ENCODE measurements around the gene FICD.
"Not testable (repeated sequence)": the region's sequence is repeated elsewhere in the genome, so short reads cannot be mapped to it uniquely, and the experiment has no call there.

FICD gene

GRCh38 chr12:108514973-108515814, at the start of gene FICD:
Gene FICD, plus strand, starts transcription at chr12:108515277. Its CDS starts 1,696 bp downstream, at chr12:108516973.
- in situ Hi-C loops (cut with MboI; ENCODE audit: low pct_unique_long_range_greater_than_20kb, low sequenced_read_pairs): no loop called here
- DNase-seq: peak; percentile 99

- in situ Hi-C loops (cut with MboI; ENCODE audit: low pct_unique_long_range_greater_than_20kb, low sequenced_read_pairs): no loop called here
- DNase-seq: no peak
These were observed 49.7 kb upstream of the FICD start for GRCh38 chr12:108465417-108465816.

DNA sequence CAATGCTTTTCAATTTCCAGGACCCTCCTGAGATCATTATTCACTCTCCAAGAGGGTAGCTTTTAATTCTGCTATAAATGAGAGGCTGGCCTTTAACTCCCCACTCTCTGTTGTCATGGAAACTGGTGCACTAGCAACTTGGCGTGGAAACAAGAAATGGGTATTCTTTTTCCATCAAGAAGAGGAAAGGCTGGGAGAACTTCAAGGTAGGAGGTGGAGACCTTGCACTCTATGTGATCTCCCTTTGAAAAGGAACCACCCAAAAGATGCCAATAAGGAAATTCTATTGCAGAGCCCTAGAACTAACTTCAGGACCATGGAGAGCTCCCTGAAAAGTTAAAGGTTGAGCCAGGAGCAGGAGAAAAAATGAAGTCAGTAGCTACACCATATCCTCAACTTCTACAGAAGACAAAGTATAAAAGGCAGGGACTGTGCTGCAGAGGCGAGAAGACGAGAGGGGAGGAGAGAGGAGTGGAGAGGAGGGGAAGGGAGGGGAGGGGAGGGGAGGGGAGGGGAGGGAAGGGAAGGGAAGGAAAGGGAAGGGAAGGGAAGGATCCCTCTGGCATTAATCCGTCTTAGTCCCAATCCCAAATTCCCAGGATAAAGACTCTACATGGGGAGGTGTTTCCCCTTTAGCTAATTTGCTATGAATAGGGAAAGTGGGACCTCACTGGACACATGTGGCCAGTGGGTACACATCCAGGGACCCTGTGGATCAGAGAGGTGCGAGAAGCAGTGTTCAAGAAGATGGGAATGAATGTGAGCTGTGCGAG, 46.7 kb upstream of the FICD start:
- DNase-seq: peak; percentile 46
- in situ Hi-C loops (cut with MboI; ENCODE audit: low pct_unique_long_range_greater_than_20kb, low sequenced_read_pairs): no loop called here

GRCh38 chr12:108473400-108474055, 41.5 kb upstream of the FICD start:
- in situ Hi-C loops (cut with MboI; ENCODE audit: low pct_unique_long_range_greater_than_20kb, low sequenced_read_pairs): no loop called here
- DNase-seq: no peak

GRCh38 chr12:108475396-108475795, 39.7 kb upstream of the FICD start:
- in situ Hi-C loops (cut with MboI; ENCODE audit: low pct_unique_long_range_greater_than_20kb, low sequenced_read_pairs): no loop called here
- DNase-seq: no peak

GRCh38 chr12:108477055-108477880, 37.8 kb upstream of the FICD start:
- in situ Hi-C loops (cut with MboI; ENCODE audit: low pct_unique_long_range_greater_than_20kb, low sequenced_read_pairs): no loop called here
- no peak for DNase-seq

DNA sequence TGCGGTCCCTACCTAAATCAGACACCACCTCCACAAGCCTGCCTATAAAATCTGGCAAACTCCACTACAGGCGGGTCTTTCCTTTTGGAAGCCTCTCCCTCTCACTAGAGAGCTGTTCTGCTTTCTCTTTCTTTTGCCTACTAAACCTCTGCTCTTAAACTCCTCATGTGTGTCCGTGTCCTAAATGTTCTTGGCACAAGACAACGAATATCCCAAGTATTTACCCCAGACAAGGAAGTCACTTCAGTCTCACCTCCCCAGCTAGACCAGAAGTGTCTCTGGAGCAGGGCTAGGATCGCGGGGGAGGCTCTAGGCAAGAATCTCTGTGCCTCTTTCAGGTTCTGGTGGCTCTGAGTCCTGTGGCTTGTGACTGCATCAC, 37.2 kb upstream of the FICD start:
- DNase-seq: no peak
- in situ Hi-C loops (cut with MboI; ENCODE audit: low pct_unique_long_range_greater_than_20kb, low sequenced_read_pairs): no loop called here

DNA sequence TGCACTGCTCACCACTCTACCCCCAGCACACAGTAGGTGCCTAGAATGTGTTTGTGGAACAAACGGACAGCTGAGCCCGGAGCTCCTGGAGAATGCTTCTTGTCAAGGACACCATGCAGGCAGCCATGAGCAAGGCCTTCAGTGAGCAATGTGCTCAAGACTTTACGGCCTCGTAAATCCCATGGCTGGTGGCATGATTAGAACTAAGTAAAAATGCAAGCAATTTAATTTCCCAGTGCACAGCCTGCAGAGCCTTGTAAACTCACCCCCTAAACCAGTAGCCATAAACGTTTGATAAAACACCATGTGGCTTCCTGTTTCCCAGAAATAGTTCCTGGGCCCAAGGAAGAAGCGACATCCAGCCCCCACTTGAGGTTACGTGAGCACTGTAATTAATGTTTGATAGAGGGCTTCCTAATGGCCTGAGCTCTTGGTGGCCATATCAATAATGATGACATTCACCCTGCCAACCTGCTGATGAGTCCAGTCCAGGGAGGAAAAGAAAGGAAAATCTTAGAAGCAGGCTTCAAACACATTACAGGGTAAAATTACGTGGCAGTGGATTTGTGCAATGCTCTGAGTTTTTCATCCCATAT, 36.4 kb upstream of the FICD start:
- in situ Hi-C loops (cut with MboI; ENCODE audit: low pct_unique_long_range_greater_than_20kb, low sequenced_read_pairs): no loop called here
- DNase-seq: no peak

GRCh38 chr12:108479364-108480070, 35.6 kb upstream of the FICD start:
- no peak for DNase-seq

DNA sequence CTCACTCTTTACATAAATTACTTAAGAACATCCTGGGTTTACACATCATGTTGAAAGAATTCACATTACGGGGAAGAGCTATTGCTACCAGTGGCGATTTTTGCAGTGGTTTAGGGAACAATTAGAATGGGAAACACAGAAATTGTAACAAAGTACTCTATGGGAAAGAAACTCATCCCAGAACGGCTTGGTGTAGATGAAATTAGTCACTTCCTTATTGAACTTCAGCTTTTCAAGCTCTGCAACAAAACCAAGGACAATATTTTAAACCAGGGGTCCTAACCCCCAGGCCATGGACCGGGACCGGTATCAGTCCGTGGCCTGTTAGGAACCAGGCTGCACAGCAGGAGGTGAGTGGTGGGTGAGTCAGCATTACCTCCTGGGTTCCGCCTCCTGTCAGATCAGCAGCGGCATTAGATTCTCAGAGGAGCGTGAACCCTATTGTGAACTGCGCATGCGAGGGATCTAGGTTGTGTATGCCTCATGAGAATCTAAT, 32.3 kb upstream of the FICD start:
- no peak for DNase-seq
- in situ Hi-C loops (cut with MboI; ENCODE audit: low pct_unique_long_range_greater_than_20kb, low sequenced_read_pairs): no loop called here

More at GRCh38 chr12:108479364-108480070, 35.6 kb upstream of the FICD start:
- in situ Hi-C loops (cut with MboI; ENCODE audit: low pct_unique_long_range_greater_than_20kb, low sequenced_read_pairs): no loop called here

- in situ Hi-C loops (cut with MboI; ENCODE audit: low pct_unique_long_range_greater_than_20kb, low sequenced_read_pairs): no loop called here
These were observed 31.6 kb upstream of the FICD start for GRCh38 chr12:108483213-108484059.

GRCh38 chr12:108484431-108484830, 30.6 kb upstream of the FICD start:
- no peak for DNase-seq
- in situ Hi-C loops (cut with MboI; ENCODE audit: low pct_unique_long_range_greater_than_20kb, low sequenced_read_pairs): no loop called here

More at GRCh38 chr12:108483213-108484059, 31.6 kb upstream of the FICD start:
- no peak for DNase-seq

DNA sequence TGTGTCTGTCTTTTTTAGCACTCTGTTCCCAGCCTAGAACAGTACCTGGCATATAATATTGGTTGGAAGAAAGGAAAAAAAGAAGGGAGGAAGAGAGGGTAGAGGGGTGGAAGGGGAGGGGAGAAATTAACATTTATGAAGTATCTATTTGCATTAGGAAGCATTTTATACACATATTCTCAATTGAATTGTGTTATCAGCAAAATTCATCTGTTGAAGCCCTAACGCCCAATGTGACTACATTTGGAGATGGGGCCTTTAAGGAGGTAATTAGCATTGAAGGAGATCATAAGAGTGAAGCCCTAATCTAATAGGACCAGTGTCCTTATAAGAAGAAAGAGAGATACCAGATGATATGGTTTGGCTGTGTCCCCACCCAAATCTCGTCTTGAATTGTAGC, 30.2 kb upstream of the FICD start:
- DNase-seq: no peak
- in situ Hi-C loops (cut with MboI; ENCODE audit: low pct_unique_long_range_greater_than_20kb, low sequenced_read_pairs): no loop called here

DNA sequence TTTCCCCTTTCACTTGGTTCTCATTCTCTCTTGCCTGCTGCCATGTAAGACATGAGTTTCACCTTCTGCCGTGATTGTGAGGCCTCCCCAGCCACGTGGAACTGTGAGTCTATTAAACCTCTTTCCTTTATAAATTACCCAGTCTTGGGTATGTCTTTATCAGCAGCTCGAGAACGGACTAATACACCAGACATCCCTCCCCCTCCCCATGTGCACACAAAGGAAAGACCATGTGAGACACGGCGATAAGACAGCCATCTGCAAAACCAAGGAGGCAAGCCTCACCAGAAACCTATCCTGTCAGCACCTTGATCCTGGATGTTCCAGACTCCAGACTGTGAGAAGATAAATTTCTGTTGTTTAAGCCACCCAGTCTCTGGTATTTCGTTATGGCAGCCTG, 29.7 kb upstream of the FICD start:
- in situ Hi-C loops (cut with MboI; ENCODE audit: low pct_unique_long_range_greater_than_20kb, low sequenced_read_pairs); DNase-seq: not testable (repeated sequence)

DNA sequence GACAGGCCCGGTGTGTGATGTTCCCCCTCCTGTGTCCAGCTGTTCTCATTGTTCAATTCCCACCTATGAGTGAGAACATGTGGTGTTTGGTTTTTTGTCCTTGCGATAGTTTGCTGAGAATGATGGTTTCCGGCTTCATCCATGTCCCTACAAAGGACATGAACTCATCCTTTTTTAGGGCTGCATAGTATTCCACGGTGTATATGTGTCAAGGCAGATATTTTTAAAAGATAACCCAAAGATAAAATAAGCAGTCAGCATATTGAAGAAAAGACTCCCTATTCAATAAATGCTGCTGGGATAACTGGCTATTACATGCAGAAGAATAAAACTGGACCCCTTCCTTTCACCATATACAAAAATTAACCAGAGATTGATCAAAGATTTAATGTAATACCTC, 28.0 kb upstream of the FICD start:
- DNase-seq; in situ Hi-C loops (cut with MboI; ENCODE audit: low pct_unique_long_range_greater_than_20kb, low sequenced_read_pairs): not testable (repeated sequence)

GRCh38 chr12:108491256-108491655, 23.8 kb upstream of the FICD start:
- DNase-seq: no peak
- in situ Hi-C loops (cut with MboI; ENCODE audit: low pct_unique_long_range_greater_than_20kb, low sequenced_read_pairs): no loop called here

DNA sequence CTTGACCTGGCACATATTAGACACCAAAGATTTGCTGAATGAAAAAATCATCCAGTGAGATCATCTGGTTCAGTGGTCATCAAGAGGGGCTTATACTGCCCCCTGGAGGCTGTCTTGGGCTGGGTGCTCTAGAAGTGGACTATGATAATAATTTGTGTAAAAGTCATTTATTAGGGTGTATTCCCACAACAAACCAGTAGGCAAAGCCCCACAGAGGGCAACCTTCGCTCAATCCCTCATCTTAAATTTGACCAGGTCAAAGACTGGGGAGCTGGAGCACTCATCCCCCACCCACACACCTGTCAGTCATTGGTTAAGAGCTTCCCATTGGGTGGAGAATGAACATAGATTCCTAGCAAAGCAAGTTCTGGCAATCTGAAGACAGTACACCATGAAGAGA, 20.0 kb upstream of the FICD start:
- DNase-seq: peak; percentile 47
- in situ Hi-C loops (cut with MboI; ENCODE audit: low pct_unique_long_range_greater_than_20kb, low sequenced_read_pairs): no loop called here
